Ammon's horn (tissue), 1 donor: ENCODE data around the gene SMARCB1.

Experiments used
- DNase-seq: peaks from one replicate; pipeline ENCODE4 v3.0.0-alpha.2; 2016; ENCODE audit warnings: low spot score

Gene SMARCB1

DNA sequence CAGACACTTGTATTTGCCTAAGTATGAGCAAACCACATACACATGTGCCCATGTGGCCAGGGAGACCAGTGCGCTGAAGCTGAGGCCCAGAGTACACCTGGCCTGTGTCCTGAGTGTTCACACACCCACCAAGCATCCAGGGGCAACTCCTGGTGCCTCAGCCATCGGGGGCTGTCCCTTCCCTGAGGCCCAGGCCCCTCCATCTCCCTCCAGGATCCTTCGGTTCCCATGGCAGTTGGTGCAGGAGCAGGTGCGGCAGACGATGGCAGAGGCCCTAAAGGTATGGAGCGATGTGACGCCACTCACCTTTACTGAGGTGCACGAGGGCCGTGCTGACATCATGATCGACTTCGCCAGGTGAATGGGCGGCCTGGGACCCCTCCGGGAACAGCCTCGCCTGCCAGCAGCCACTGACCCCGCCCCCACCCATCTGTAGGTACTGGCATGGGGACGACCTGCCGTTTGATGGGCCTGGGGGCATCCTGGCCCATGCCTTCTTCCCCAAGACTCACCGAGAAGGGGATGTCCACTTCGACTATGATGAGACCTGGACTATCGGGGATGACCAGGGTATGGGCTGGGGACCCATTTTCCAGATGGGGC lies 6.5 kb upstream of the SMARCB1 start:
- DNase-seq: no peak

DNA sequence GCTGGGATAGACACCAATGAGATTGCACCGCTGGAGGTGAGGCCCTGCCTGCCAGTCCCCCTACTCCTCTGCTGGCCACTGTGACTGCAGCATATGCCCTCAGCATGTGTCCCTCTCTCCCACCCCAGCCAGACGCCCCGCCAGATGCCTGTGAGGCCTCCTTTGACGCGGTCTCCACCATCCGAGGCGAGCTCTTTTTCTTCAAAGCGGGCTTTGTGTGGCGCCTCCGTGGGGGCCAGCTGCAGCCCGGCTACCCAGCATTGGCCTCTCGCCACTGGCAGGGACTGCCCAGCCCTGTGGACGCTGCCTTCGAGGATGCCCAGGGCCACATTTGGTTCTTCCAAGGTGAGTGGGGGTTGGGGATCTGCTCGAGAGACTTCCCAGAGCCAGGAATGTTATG lies 5.7 kb upstream of the SMARCB1 start:
- DNase-seq: peak; percentile 91

DNA sequence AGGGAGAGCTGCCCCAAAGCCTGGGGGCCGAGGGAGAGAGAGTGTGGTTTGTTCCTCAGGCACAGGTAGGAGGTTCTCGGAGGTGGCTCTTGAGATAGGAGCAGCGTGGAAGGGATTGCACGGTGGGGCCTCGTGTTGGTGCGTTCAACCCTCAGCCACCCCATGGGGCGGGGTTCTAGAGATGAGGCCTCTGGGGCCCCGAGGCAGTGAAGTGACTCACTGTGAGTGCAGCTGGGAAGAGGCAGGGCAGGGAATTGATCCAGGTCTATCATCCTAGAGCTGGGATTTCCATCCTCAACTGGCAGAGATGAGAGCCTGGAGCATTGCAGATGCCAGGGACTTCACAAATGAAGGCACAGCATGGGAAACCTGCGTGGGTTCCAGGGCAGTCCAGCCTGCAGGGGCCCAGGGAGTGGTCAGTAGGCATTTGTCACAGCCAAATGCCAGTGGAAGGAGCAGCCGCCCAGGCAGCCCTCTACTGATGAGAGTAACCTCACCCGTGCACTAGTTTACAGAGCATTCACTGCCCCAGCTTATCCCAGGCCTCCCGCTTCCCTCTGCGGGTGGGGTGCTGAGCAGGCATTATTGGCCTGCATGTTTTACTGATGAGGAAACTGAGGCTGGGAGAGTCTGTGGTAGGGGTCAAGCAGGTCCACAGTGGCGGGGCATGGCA lies 5.1 kb upstream of the SMARCB1 start:
- no peak for DNase-seq

DNA sequence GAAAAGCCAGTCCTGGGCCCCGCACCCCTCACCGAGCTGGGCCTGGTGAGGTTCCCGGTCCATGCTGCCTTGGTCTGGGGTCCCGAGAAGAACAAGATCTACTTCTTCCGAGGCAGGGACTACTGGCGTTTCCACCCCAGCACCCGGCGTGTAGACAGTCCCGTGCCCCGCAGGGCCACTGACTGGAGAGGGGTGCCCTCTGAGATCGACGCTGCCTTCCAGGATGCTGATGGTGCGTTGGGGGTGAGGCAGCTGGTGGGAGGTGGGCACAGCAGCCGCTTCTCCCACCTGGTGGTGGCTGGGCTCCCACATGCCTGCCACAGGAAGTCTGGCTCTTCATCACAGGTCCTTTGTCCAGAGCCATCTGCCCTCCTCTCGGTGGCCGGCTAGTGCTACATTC lies 4.5 kb upstream of the SMARCB1 start:
- DNase-seq: no peak

DNA sequence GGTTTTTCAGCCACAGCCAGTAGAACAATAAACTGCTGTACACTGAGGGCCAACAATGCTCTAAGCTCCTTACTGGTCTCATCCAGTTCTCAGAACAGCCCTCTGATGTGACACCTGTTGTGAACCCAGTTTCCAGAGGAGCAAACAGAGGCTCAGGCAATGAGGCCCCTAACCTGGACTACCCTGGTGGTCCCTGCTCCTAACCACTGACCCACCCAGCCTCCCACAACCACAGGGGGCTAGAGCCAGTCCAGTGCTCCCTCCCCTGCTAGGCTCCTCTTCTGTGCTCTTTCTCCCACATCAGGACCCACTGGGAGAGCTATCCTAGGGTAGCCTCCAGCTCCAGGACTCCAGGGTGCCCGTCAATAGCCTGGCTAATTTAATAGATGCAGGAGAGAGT lies 4.1 kb upstream of the SMARCB1 start:
- peak; percentile 1 for DNase-seq

DNA sequence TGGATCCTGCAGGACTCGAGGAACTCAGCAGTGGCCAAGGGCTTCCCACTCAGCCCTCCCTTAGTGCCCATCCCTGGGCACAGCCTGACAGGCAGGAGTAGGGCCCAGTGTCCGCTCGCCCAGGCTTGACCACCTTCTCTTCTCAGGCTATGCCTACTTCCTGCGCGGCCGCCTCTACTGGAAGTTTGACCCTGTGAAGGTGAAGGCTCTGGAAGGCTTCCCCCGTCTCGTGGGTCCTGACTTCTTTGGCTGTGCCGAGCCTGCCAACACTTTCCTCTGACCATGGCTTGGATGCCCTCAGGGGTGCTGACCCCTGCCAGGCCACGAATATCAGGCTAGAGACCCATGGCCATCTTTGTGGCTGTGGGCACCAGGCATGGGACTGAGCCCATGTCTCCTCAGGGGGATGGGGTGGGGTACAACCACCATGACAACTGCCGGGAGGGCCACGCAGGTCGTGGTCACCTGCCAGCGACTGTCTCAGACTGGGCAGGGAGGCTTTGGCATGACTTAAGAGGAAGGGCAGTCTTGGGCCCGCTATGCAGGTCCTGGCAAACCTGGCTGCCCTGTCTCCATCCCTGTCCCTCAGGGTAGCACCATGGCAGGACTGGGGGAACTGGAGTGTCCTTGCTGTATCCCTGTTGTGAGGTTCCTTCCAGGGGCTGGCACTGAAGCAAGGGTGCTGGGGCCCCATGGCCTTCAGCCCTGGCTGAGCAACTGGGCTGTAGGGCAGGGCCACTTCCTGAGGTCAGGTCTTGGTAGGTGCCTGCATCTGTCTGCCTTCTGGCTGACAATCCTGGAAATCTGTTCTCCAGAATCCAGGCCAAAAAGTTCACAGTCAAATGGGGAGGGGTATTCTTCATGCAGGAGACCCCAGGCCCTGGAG lies 3.3 kb upstream of the SMARCB1 start:
- peak; percentile 1 for DNase-seq

DNA sequence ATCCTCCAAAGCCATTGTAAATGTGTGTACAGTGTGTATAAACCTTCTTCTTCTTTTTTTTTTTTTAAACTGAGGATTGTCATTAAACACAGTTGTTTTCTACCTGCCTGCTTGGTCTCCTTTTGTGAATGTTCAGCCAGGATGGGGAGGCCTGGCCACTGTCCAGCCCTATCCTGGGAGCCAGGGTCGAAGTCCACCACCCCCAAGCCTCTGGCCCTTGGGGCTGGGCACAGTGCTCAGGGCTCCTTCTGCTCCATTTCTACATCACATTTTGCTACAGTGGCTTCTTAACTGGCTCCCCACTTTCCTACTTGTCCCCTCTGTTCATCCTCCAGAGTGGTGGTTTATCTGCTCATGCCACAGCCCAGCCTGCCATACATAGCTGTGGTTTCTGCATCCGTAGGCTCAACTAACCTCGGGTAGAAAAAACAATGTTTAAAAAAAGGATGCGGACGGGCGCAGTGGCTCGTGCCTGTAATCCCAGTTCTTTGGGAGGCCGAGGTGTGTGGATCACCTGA lies 2.5 kb upstream of the SMARCB1 start:
- peak; percentile 0 for DNase-seq

DNA sequence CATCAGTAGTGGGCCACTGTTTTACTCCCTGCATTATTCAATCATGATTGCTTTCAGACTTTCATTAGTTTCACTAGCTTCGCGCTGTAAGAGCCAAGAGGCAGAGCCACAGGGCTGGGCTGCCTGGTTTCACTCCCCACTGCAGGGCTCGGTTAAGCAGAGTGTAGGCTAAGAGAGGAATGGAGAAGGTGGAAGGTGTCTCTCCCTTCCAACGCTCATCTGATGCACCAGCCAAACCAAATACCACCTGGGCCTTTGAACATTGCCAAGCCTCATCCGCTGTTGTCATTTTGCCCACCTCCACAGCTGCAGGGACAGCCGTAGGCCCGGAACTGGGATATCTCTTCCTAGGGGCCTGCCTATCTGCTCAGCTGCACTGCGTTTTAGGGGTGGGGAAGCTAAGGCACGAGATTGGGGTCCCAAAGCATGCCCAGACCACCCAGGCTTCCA lies 480 bp upstream of the SMARCB1 start:
- DNase-seq: no peak

DNA sequence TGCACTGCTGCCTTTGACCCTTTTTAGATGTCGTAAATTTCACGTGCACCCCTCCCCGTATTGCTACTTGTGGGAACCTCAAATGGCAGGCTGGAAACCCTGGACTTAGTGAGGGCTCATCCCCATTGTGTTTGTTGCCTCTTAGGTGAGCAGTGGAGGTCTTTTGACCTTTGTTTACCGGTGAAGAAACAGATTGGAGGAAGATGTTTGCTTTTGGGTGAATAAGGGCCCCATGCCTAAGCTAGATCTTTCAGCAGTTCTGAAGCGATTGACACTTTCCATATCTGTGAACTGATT lies 782 bp downstream of the SMARCB1 start:
- DNase-seq: no peak

DNA sequence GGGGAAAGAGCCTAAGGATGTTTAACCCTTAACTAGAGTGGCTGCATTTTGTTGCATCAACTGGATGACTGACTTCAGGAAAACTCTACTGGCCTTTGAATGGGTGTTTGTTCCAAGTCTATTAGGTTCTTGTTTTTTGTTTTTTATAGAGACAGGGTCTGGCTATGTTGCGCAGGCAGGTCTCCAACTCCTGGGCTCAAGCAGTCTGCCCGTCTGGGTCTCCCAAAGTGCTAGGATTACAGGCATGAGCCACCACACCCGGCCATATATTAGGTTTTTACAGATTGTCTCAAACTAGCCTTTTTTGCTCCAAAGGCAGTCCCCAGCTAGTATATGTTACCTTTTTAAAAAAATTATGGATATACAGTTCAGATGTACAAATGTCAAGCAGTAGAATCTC lies 1.1 kb downstream of the SMARCB1 start:
- DNase-seq: no peak

DNA sequence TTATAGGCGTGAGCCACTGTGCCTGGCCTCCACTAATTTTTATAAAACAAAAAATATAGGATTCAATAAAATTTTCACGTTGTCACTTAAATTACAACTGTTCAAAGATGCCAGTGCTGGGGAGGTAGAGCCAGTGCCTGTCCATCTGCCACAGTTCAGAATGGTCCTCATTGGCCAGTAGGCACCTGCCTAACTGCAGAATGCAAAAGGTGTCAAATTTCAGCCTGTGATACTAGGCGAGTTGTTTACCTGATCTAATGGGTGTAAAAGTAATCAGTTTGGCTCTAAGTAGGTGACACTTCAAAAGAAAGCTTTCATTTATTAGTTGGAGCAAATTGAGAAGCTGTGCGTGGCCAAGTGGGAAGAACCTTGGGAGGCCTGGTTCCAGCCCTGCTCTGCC lies 2.4 kb downstream of the SMARCB1 start:
- no peak for DNase-seq

DNA sequence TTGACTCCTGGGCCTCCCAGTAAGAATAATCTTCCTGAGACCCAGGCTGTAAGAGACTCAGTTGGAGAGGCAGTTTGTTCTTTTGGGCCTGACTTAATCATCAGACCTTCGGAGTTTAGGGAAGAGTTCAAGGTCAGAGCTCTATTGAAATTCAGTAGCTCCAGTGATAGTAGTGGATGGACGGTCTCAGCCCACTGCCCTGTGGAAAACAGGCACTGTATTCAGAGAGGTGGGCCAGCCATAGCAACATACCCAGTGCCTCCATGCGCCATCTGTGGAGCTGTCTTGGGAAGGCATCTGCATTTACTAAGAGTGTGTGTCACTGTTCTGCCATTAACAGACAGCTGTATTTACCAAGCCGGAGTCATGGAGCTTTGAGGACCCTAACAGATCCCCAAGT lies 2.9 kb downstream of the SMARCB1 start:
- peak; percentile 55 for DNase-seq

DNA sequence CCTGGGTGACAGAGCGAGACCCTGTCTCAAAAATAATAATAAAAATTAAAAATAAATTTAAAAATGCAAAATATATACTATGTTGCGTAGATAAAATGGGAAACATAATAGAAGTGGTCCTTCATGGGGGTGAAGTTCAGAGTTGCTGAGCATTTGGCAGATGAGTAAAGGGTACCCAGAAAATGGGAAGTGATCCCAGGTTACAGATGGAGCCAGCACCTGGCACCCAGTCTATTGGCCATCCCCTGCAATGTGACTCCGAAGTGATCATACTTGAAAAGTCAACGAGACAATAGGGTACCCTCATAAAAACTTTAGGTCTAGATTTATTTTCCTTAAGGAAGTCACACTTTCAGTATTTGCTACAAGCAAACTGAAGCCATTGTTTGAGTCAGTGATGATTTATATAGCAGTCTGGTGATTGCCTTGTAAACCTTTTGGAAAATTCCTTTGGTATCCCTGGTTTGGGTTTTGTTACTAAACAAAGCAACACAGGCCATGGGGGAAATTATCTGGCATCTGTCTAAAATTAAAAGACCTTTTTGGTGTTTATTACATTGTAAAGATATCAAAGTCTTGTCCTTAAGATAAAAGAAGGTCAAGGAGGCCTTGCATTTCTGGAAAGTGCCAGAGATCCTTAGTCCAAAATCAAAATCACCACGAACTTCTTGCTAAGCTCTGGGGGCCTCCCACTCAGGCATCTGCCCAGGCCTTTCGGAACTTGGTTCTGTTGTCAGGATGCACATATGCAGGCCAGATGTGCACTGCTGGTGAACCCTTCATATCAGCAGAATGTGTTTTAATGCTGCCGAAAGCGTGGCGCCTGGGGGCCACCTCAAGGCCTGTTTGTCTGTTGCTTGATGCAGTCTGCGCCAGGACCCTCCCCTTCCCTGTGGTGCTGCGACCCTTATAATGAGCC lies 4.3 kb downstream of the SMARCB1 start:
- no peak for DNase-seq

DNA sequence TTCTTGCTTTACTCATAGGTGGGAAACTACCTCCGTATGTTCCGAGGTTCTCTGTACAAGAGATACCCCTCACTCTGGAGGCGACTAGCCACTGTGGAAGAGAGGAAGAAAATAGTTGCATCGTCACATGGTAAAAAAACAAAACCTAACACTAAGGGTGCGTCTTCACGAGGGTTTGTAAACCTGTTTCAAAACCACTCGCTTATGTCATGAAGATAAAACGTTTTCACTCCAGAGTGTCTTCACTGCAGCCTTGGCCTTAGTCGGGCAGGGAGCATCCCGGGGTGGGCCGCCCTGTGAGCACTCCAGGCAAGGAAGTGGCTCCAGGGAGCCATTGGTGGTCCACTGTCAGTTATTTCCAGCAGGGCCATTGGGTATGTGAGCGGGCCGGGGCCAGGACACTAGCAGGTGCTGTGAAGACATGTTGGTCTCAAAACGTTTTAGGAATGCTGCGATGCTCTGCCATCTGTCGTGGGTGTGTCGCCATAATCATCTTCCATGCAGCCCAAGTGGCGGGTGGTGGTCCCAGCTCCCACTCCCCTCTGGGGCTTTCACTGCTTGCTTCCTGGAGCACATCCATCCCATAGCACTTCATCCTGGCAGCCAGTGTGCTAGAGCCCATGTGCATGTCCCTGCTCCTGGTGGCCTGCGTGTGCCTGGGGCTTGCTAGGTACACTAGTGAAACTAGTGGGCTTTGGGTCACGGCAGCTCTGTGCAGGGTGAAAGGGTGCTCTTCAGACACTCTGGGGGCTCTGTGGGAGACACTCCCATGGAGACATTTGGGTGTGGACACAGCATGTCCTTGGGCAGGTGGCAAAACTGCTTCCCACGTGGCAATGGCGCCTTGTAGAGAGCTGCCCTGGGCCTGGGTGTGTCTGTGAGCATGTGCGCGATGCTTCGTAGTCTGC lies 5.2 kb downstream of the SMARCB1 start:
- DNase-seq: no peak

DNA sequence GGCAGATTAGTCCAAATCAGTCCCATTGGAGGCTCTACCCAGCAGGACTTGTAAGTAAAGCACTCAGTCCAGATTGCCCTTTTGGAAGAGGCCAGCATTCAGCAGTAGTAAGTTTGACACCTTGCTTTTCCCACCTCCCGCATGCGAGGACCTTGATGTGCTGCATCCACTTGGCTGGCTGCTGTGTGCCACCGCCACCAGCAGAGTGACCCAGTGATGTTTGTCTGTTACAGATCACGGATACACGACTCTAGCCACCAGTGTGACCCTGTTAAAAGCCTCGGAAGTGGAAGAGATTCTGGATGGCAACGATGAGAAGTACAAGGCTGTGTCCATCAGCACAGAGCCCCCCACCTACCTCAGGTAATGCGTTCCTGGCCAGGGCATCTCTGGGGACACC lies 6.6 kb downstream of the SMARCB1 start:
- no peak for DNase-seq

DNA sequence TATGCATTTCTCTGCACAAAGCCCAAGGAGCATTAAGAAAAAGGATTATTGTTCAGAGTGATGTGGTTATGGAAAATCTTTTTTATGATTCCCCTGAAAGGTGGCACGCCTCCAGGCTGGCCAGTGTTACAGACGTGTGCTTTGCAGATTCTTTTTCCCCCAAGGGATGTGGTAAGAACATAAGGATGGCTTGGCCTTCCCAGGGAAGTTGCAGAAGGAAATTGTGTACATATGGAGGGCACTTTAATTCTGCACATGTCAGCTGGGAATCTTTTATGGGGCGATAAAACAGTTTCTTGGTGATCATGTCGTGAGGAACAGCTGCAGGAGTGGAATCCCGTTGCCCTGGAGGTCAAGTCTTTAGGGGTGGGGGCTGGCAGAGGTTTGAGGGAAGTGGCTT lies 9.7 kb downstream of the SMARCB1 start:
- DNase-seq: no peak

DNA sequence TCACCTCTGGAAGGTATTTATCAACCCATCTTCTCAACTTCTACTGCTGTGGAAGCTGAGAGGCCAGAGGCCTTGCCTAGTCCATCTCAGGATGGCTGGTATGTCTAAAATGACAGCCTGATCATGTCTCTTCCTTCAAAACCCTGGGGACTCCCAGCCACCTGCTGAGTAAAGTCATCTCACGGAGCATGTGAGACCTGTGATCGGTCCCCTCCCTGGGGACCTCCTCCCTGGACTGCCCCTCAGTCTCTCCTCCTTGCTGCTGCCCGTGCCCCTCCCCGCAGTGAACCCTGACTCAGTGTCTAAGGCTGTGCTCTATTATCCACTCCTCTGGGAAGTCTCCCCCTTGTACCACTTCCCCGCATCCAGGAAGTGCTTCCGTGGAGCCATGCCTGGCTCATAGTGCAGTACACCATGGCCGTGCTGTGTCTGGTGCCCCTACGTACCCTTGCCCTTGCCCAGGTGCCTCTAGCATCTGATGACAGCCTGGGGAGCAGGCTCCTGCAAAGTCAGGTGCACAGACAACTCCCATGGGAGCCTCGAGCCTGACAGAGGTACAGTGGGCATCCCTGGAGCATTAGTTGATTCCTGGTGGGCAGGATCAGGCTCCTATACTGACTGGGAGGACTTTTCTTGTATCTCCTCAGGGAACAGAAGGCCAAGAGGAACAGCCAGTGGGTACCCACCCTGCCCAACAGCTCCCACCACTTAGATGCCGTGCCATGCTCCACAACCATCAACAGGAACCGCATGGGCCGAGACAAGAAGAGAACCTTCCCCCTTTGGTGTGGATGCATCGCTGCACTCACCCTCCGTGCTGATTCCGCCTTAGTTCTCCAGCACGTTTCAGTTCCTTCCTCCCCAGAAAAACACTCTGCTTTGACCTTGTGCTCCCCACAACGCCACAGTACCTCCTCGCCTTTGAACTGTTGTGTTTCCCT lies 13.8 kb downstream of the SMARCB1 start:
- DNase-seq: no peak

DNA sequence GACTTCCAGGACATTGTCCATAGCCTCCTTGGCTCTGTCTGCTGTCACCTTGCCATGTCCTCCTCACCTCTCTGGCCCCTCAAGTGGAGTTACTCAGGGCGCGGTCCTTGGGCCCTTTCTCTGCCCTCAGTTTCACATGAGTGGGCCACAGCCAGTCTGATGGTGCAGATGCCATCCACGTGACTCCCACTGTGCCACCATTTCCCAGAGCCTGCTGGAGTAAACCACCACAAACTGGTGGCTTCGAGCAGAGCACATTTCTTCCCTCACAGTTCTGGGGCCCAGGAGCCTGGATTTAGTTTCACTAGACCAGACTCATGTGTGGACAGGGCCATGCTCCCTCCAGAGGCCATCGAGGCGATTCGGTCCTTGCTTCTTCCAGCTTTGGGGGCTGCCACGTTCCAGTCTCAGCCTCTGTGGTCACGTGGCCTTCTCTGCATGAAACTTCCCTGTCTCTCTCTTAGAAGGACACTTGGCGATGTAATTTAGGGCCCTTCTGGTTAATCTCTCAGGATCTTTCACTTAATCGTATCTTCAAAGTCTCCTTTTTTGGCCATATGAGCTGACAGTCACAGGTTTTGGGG lies 14.6 kb downstream of the SMARCB1 start:
- DNase-seq: no peak

DNA sequence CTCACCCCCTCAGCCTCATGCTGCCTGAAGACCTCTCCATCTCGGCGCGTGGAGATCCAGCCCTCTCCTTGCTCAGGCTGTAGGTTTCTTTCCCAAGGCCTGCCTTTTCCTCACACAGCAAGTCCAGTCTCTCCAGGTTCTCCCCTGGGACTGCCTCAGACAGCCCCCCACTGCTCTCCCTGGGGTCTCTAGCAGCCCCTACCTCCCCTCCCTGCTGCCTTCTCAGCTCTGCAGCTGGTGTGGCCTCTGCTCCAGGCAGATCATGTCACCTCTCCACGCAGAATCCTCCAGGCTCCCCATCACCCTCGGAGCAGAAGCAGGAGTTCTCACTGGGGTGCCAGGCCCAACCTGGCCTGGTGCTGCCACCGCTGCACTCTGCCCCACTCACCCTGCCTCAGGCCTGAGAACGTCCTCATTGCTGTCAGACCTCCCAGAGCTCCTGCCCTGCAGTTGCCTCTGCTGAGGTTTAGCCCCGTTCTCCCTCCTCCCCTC lies 15.2 kb downstream of the SMARCB1 start:
- DNase-seq: no peak
